DND-41 (cell line): ENCODE data around the gene TIMM29.

Experiments used
- EZH2 ChIP-seq: IDR thresholded peaks from 3 replicates; pipeline ENCODE4 v1.6.1; 2012; ENCODE audit warnings: borderline replicate concordance, low read depth, mild to moderate bottlenecking, moderate library complexity, low read length, inconsistent platforms; ENCODE audit not compliant: severe bottlenecking
- TF ChIP-seq, protein P1 (sequence below): IDR thresholded peaks from 2 replicates; pipeline ENCODE4 v1.5.1; 2012; ENCODE audit warnings: borderline replicate concordance, low read length, moderate library complexity, mild to moderate bottlenecking; ENCODE audit not compliant: poor library complexity, severe bottlenecking; ENCODE audit errors: extremely low read depth

DNA sequence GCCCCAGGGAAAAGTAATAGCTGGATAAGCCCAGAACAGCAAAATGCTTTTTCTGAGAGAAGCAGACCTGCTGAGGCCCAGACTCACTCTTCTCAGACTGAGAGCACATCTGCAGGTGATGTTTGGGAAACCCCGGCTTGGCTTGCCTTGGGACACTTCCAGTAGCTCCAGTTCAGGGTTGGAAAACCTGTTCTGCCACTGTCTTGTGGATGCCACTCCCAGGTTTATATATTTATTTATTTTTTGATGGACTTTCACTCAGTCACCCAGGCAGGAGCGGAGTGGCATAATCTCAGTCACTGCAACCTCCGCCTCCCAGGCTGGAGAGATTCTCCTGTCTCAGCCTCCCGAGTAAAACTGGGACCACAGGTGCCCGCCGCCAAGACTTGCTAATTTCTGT is 24.2 kb downstream of the TIMM29 start:
- TF ChIP-seq, protein P1, sequence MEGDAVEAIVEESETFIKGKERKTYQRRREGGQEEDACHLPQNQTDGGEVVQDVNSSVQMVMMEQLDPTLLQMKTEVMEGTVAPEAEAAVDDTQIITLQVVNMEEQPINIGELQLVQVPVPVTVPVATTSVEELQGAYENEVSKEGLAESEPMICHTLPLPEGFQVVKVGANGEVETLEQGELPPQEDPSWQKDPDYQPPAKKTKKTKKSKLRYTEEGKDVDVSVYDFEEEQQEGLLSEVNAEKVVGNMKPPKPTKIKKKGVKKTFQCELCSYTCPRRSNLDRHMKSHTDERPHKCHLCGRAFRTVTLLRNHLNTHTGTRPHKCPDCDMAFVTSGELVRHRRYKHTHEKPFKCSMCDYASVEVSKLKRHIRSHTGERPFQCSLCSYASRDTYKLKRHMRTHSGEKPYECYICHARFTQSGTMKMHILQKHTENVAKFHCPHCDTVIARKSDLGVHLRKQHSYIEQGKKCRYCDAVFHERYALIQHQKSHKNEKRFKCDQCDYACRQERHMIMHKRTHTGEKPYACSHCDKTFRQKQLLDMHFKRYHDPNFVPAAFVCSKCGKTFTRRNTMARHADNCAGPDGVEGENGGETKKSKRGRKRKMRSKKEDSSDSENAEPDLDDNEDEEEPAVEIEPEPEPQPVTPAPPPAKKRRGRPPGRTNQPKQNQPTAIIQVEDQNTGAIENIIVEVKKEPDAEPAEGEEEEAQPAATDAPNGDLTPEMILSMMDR = no peak
- TF ChIP-seq EZH2 = no peak
